ENCODE data around the gene HSD17B11.
A peak's percentile ranks its signal among the peaks of the same experiment; 100 is the strongest.
"Not testable (repeated sequence)": the region's sequence is repeated elsewhere in the genome, so short reads cannot be mapped to it uniquely, and the experiment has no call there.

Gene HSD17B11

GRCh38 chr4:87359258-87359657 is 31.7 kb downstream of the HSD17B11 start:
- DNase-seq (ENCODE audit: low read depth in 1 of 2, low spot score in 1 of 2), result no peak

GRCh38 chr4:87356832-87357526 is 34.0 kb downstream of the HSD17B11 start:
- no peak for DNase-seq (ENCODE audit: low read depth in 1 of 2, low spot score in 1 of 2)

- no peak for DNase-seq (ENCODE audit: low read depth in 1 of 2, low spot score in 1 of 2)
Observed at GRCh38 chr4:87354168-87355102, 36.6 kb downstream of the HSD17B11 start.

- peak in 1 of 2 donors; percentile 4 for DNase-seq (ENCODE audit: low read depth in 1 of 2, low spot score in 1 of 2)
Observed at GRCh38 chr4:87353592-87353991, 37.4 kb downstream of the HSD17B11 start.

GRCh38 chr4:87345139-87345538 is 45.8 kb downstream of the HSD17B11 start:
- no peak for DNase-seq (ENCODE audit: low read depth in 1 of 2, low spot score in 1 of 2)

- DNase-seq (ENCODE audit: low read depth in 1 of 2, low spot score in 1 of 2), result no peak
Observed at GRCh38 chr4:87342872-87343271, 48.1 kb downstream of the HSD17B11 start.

GRCh38 chr4:87341954-87342635 is 48.9 kb downstream of the HSD17B11 start:
- DNase-seq (ENCODE audit: low read depth in 1 of 2, low spot score in 1 of 2), result not testable (repeated sequence)

- DNase-seq (ENCODE audit: low read depth in 1 of 2, low spot score in 1 of 2), result no peak
Observed at GRCh38 chr4:87339440-87339839, 51.5 kb downstream of the HSD17B11 start.

GRCh38 chr4:87337361-87337760 is 53.6 kb downstream of the HSD17B11 start:
- no peak for DNase-seq (ENCODE audit: low read depth in 1 of 2, low spot score in 1 of 2)

GRCh38 chr4:87333267-87333666 is 57.7 kb downstream of the HSD17B11 start:
- DNase-seq (ENCODE audit: low read depth in 1 of 2, low spot score in 1 of 2), result no peak

- no peak for DNase-seq (ENCODE audit: low read depth in 1 of 2, low spot score in 1 of 2)
Observed at GRCh38 chr4:87330761-87331160, 60.2 kb downstream of the HSD17B11 start.

- DNase-seq (ENCODE audit: low read depth in 1 of 2, low spot score in 1 of 2), result no peak
Observed at GRCh38 chr4:87327136-87327535, 63.9 kb downstream of the HSD17B11 start.

GRCh38 chr4:87326460-87326859 is 64.5 kb downstream of the HSD17B11 start:
- no peak for DNase-seq (ENCODE audit: low read depth in 1 of 2, low spot score in 1 of 2)

- no peak for DNase-seq (ENCODE audit: low read depth in 1 of 2, low spot score in 1 of 2)
Observed at GRCh38 chr4:87322754-87323153, 68.2 kb downstream of the HSD17B11 start, which contains the start of gene HSD17B13. HSD17B13 (minus strand) TSS chr4:87322882; CDS start chr4:87322841, 41 bp downstream.

GRCh38 chr4:87321888-87322287 is 69.1 kb downstream of the HSD17B11 start:
- no peak for DNase-seq (ENCODE audit: low read depth in 1 of 2, low spot score in 1 of 2)

GRCh38 chr4:87317527-87317926 is 73.5 kb downstream of the HSD17B11 start:
- no peak for DNase-seq (ENCODE audit: low read depth in 1 of 2, low spot score in 1 of 2)

GRCh38 chr4:87316961-87317360 is 74.0 kb downstream of the HSD17B11 start:
- DNase-seq (ENCODE audit: low read depth in 1 of 2, low spot score in 1 of 2), result no peak

- not testable (repeated sequence) for DNase-seq (ENCODE audit: low read depth in 1 of 2, low spot score in 1 of 2)
Observed at GRCh38 chr4:87315000-87315399, 76.0 kb downstream of the HSD17B11 start.

GRCh38 chr4:87313756-87314155 is 77.2 kb downstream of the HSD17B11 start:
- DNase-seq (ENCODE audit: low read depth in 1 of 2, low spot score in 1 of 2), result no peak

- DNase-seq (ENCODE audit: low read depth in 1 of 2, low spot score in 1 of 2), result no peak
Observed at GRCh38 chr4:87311684-87312083, 79.3 kb downstream of the HSD17B11 start.

- no peak for DNase-seq (ENCODE audit: low read depth in 1 of 2, low spot score in 1 of 2)
Observed at GRCh38 chr4:87310691-87311335, 80.2 kb downstream of the HSD17B11 start.
